Suprapubic skin (tissue), 4 donors: ENCODE data around the gene RPS6KA5.

Experiments
- POLR2A ChIP-seq, 2 donors: fragments of 450-650 bp; IDR thresholded peaks; one replicate each; pipeline ENCODE4 v1.6.1; 2017; ENCODE audit warnings: antibody characterized with exemption in 2 of 2, mild to moderate bottlenecking in 2 of 2, moderate library complexity in 2 of 2
- POLR2AphosphoS5 ChIP-seq, 3 donors: sonication (generic); formaldehyde crosslinking; IDR thresholded peaks; one replicate each; pipeline ENCODE4 v1.6.1; 2017; ENCODE audit warnings: antibody characterized with exemption in 3 of 3

- TF ChIP-seq POLR2A (IDR thresholded peaks at IDR 0.05), result no peak
- no peak for TF ChIP-seq POLR2AphosphoS5 (IDR thresholded peaks at IDR 0.05)
Observed at GRCh38 chr14:90894241-90894640, 166.2 kb downstream of the RPS6KA5 start.
